HEK293 (cell line): Measurements from ENCODE around the gene HLA-A.

ENCODE experiments used
- CTCF ChIA-PET: fragments of 350-600 bp; formaldehyde crosslinking; extraction: SDS; loops from one replicate; lab custom pipeline; 2021; ENCODE audit warnings: antibody characterized with exemption; lab: Yijun Ruan, JAX
- POLR2A ChIA-PET: fragments of 300-600 bp; formaldehyde crosslinking; extraction: SDS; loops from one replicate; lab custom pipeline; 2020; ENCODE audit warnings: antibody characterized with exemption, inconsistent platforms; lab: Yijun Ruan, JAX
- H3K27ac ChIP-seq: fragments of 200-500 bp; sonication (Bioruptor generic); 2 replicates; pipeline ENCODE4 v1.5.1; 2014; ENCODE audit warnings: low read depth, low read length, control low read depth, inconsistent platforms; ENCODE audit errors: extremely low read depth
- H3K36me3 ChIP-seq, 2 experiments: fragments of 200-500 bp in 1 of 2; sonication (Bioruptor generic) in 1 of 2; 1 replicate in 1 of 2; 2 replicates in 1 of 2; pipeline ENCODE4 v1.5.1; 2014 to 2017; ENCODE audit warnings: inconsistent platforms in 2 of 2, low read length in 2 of 2; ENCODE audit not compliant: control insufficient read depth in 2 of 2, insufficient read depth in 1 of 2
- H3K4me1 ChIP-seq: fragments of 200-500 bp; sonication (Bioruptor generic); 2 replicates; pipeline ENCODE4 v1.5.1; 2014; ENCODE audit warnings: mild to moderate bottlenecking, low read length, inconsistent platforms; ENCODE audit not compliant: control insufficient read depth, insufficient read depth
- H3K4me3 ChIP-seq: 2 replicates; pipeline ENCODE4 v1.5.1; 2011; ENCODE audit warnings: low read depth, mild to moderate bottlenecking, control low read depth, low read length, moderate library complexity
- H3K9me3 ChIP-seq: fragments of 200-500 bp; sonication (Bioruptor generic); 2 replicates; pipeline ENCODE4 v1.5.1; 2014; ENCODE audit warnings: low read depth, low read length, inconsistent platforms; ENCODE audit not compliant: control insufficient read depth, insufficient read depth
- MYNN ChIP-seq: fragments of 450-650 bp; formaldehyde crosslinking; IDR thresholded peaks from 2 replicates; pipeline ENCODE4 v1.5.1; 2016; ENCODE audit warnings: missing biosample characterization, missing genetic modification characterization, borderline replicate concordance
- SP2 ChIP-seq: fragments of 450-650 bp; formaldehyde crosslinking; IDR thresholded peaks from 2 replicates; pipeline ENCODE4 v1.5.1; 2016; ENCODE audit warnings: missing biosample characterization, missing genetic modification characterization
- YY1 ChIP-seq: fragments of 450-650 bp; formaldehyde crosslinking; IDR thresholded peaks from 2 replicates; pipeline ENCODE4 v1.5.1; 2018; ENCODE audit warnings: missing biosample characterization, missing genetic modification characterization
- ZBTB17 ChIP-seq: fragments of 450-650 bp; formaldehyde crosslinking; IDR thresholded peaks from 2 replicates; pipeline ENCODE4 v1.5.1; 2016; ENCODE audit warnings: missing biosample characterization, missing genetic modification characterization
- ZFP37 ChIP-seq: fragments of 450-650 bp; formaldehyde crosslinking; IDR thresholded peaks from 2 replicates; pipeline ENCODE4 v1.5.1; 2016; ENCODE audit warnings: missing biosample characterization, missing genetic modification characterization
- ZNF148 ChIP-seq: fragments of 450-650 bp; formaldehyde crosslinking; IDR thresholded peaks from 2 replicates; pipeline ENCODE4 v1.5.0; 2017; ENCODE audit warnings: missing biosample characterization, missing genetic modification characterization, borderline replicate concordance
- ZNF155 ChIP-seq: fragments of 450-650 bp; formaldehyde crosslinking; IDR thresholded peaks from 2 replicates; pipeline ENCODE4 v1.5.1; 2016; ENCODE audit warnings: missing biosample characterization, missing genetic modification characterization
- ZNF473 ChIP-seq: fragments of 450-650 bp; formaldehyde crosslinking; IDR thresholded peaks from 2 replicates; pipeline ENCODE4 v1.5.1; 2017; ENCODE audit warnings: missing biosample characterization, missing genetic modification characterization
- ZNF610 ChIP-seq: fragments of 450-650 bp; formaldehyde crosslinking; IDR thresholded peaks from 2 replicates; pipeline ENCODE4 v1.5.1; 2016; ENCODE audit warnings: missing biosample characterization, missing genetic modification characterization, borderline replicate concordance
- ZNF707 ChIP-seq: fragments of 450-650 bp; formaldehyde crosslinking; IDR thresholded peaks from 2 replicates; pipeline ENCODE4 v1.5.1; 2016; ENCODE audit warnings: missing biosample characterization, missing genetic modification characterization
- ZNF776 ChIP-seq: fragments of 450-650 bp; formaldehyde crosslinking; IDR thresholded peaks from 2 replicates; pipeline ENCODE4 v1.5.0; 2017; ENCODE audit warnings: missing biosample characterization, missing genetic modification characterization, borderline replicate concordance
- ZNF830 ChIP-seq: fragments of 450-650 bp; IDR thresholded peaks from 2 replicates; pipeline ENCODE4 v1.5.0; 2018; ENCODE audit warnings: missing biosample characterization, missing genetic modification characterization, low read depth, mild to moderate bottlenecking, moderate library complexity
- ZSCAN18 ChIP-seq: fragments of 450-650 bp; formaldehyde crosslinking; IDR thresholded peaks from 2 replicates; pipeline ENCODE4 v1.5.1; 2016; ENCODE audit warnings: missing biosample characterization, missing genetic modification characterization
- ZXDB ChIP-seq: fragments of 450-650 bp; formaldehyde crosslinking; IDR thresholded peaks from 2 replicates; pipeline ENCODE4 v1.5.1; 2016; ENCODE audit warnings: missing biosample characterization, missing genetic modification characterization
- TF ChIP-seq, protein P1 (sequence below): fragments of 450-650 bp; formaldehyde crosslinking; IDR thresholded peaks from 2 replicates; pipeline ENCODE4 v1.5.1; 2017; ENCODE audit warnings: missing biosample characterization, missing genetic modification characterization
- TF ChIP-seq, protein P2 (sequence below): fragments of 450-650 bp; formaldehyde crosslinking; IDR thresholded peaks from 2 replicates; pipeline ENCODE4 v1.5.1; 2016; ENCODE audit warnings: missing biosample characterization, missing genetic modification characterization, low read depth

HLA-A gene

GRCh38 chr6:29917857-29918256, 24.5 kb upstream of the HLA-A start:
- ChIA-PET POLR2A (no interaction called here), CTCF (no interaction called here)
- no peak overlapping the region for H3K4me3 ChIP-seq
- H3K9me3 ChIP-seq, result no peaks in the 10 kb centered on the region
- no peaks in the 10 kb centered on the region for H3K36me3 ChIP-seq
- H3K4me1 ChIP-seq, result no peaks in the 10 kb centered on the region
- TF ChIP-seq ZNF473 (no peak), ZNF707 (tag by site-specific recombination) (no peak), MYNN (tag by site-specific recombination) (no peak), ZSCAN18 (no peak), ZNF610 (tag by site-specific recombination) (no peak), ZNF148 (no peak), YY1 (tag by site-specific recombination) (no peak), SP2 (tag by site-specific recombination) (no peak), ZNF776 (tag by site-specific recombination) (no peak), ZNF155 (tag by site-specific recombination) (no peak), ZNF830 (tag by site-specific recombination) (no peak), ZXDB (tag by site-specific recombination) (no peak), ZBTB17 (tag by site-specific recombination) (no peak)
- TF ChIP-seq, protein P1, sequence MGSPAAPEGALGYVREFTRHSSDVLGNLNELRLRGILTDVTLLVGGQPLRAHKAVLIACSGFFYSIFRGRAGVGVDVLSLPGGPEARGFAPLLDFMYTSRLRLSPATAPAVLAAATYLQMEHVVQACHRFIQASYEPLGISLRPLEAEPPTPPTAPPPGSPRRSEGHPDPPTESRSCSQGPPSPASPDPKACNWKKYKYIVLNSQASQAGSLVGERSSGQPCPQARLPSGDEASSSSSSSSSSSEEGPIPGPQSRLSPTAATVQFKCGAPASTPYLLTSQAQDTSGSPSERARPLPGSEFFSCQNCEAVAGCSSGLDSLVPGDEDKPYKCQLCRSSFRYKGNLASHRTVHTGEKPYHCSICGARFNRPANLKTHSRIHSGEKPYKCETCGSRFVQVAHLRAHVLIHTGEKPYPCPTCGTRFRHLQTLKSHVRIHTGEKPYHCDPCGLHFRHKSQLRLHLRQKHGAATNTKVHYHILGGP (tag by site-specific recombination), result no peak
- TF ChIP-seq, protein P2, sequence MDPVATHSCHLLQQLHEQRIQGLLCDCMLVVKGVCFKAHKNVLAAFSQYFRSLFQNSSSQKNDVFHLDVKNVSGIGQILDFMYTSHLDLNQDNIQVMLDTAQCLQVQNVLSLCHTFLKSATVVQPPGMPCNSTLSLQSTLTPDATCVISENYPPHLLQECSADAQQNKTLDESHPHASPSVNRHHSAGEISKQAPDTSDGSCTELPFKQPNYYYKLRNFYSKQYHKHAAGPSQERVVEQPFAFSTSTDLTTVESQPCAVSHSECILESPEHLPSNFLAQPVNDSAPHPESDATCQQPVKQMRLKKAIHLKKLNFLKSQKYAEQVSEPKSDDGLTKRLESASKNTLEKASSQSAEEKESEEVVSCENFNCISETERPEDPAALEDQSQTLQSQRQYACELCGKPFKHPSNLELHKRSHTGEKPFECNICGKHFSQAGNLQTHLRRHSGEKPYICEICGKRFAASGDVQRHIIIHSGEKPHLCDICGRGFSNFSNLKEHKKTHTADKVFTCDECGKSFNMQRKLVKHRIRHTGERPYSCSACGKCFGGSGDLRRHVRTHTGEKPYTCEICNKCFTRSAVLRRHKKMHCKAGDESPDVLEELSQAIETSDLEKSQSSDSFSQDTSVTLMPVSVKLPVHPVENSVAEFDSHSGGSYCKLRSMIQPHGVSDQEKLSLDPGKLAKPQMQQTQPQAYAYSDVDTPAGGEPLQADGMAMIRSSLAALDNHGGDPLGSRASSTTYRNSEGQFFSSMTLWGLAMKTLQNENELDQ (tag by site-specific recombination), result no peak
- no peak overlapping the region for H3K27ac ChIP-seq

GRCh38 chr6:29919506-29920445, 22.6 kb upstream of the HLA-A start:
- Histone ChIP-seq H3K27ac (no peak overlapping the region), H3K36me3 (no peaks in the 10 kb centered on the region), H3K4me3 (no peak overlapping the region), H3K9me3 (no peaks in the 10 kb centered on the region), H3K4me1 (no peaks in the 10 kb centered on the region)
- ChIA-PET CTCF (no interaction called here), POLR2A (no interaction called here)
- no peak for TF ChIP-seq ZFP37
